ENCODE results near the gene TNNT3. TPM values are rescaled to one million over a fixed set of nuclear protein-coding genes. Genes with fewer than 3 reads are reported as not detected.

TNNT3 gene
- total and polyA plus RNA-seq, 2 of the 4 experiments (the other 2 are of a cell fraction), result not detected

DNA sequence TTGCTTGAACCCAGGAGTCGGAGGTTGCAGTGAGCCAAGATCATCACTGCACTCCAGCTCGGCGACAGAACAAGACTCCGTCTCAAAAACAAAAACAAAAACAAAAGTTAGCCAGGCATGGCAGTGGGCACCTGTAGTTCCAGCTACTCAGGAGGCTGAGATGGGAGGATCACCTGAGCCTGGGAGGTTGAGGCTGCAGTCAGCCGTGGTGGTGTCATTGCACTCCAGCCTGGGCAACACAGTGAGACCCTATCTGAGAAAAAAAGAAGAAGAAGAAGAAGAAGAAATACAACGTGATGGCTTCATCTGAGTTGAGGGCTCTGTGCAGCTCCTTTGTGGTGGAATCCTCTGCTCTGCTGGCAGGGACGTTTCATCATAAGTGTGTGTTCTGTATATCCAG is 10.0 kb upstream of the TNNT3 start:
- Histone ChIP-seq H3K36me3 (ENCODE audit: control insufficient read depth, insufficient read depth, low read length) (no peaks in the 10 kb centered on the region), H4K20me1 (ENCODE audit: insufficient read depth, low read length) (no peaks in the 10 kb centered on the region), H3K4ac (ENCODE audit: low read depth, low read length) (no peak overlapping the region), H2BK20ac (ENCODE audit: low read depth, low read length) (no peak overlapping the region), H2BK120ac (ENCODE audit: low read depth, low read length) (no peak overlapping the region), H3K18ac (ENCODE audit: low read depth, low read length) (no peak overlapping the region), H3K79me1 (ENCODE audit: low read depth in 1 of 2, low read length in 2 of 2) (no peaks in the 10 kb centered on the region), H3K4me1 (ENCODE audit: control insufficient read depth, insufficient read depth, low read length) (no peaks in the 10 kb centered on the region), H2BK15ac (ENCODE audit: low read depth, low read length) (no peak overlapping the region), H2AK9ac (replicated peaks; ENCODE audit: low read depth, low read length, poor library complexity) (no peak overlapping the region), H3K9me3 (ENCODE audit: control insufficient read depth, insufficient read depth, low read length) (no peaks in the 10 kb centered on the region), H3K14ac (replicated peaks; ENCODE audit: low read depth, low read length) (no peak overlapping the region), H2AFZ (replicated peaks; ENCODE audit: low read length, poor library complexity) (no peak overlapping the region), H3K27me3 (ENCODE audit: control insufficient read depth, insufficient read depth, low read length) (peaks cover 21% of the 10 kb centered on the region), H3K9me1 (ENCODE audit: insufficient read depth, low read length) (no peaks in the 10 kb centered on the region), H3K23ac (ENCODE audit: low read depth, low read length) (no peak overlapping the region), H3K27ac (ENCODE audit: insufficient read depth, low read length) (no peak overlapping the region), H2BK5ac (ENCODE audit: low read depth, low read length, poor library complexity, severe bottlenecking) (no peak overlapping the region), H4K91ac (ENCODE audit: insufficient read depth, low read depth, low read length) (no peak overlapping the region), H3K9ac (ENCODE audit: low read depth, low read length) (no peak overlapping the region), H3K4me2 (ENCODE audit: low read depth, low read length) (no peak overlapping the region), H3K4me3 (ENCODE audit: insufficient read depth, low read depth, low read length) (no peak overlapping the region), H4K8ac (ENCODE audit: low read depth in 2 of 2, low read length in 2 of 2) (no peak overlapping the region), H3K56ac (ENCODE audit: extremely low read depth, insufficient read depth, low read length) (no peak overlapping the region), H2AK5ac (ENCODE audit: low read depth, low read length) (no peak overlapping the region), H4K5ac (ENCODE audit: low read depth, low read length) (no peak overlapping the region)
- DNase-seq (no peak), ATAC-seq (ENCODE audit: low read depth) (no peak)
- dilution Hi-C loops (cut with HindIII; ENCODE audit: low sequenced_read_pairs, unreplicated experiment) (no loop called here), in situ Hi-C loops (cut with MboI; ENCODE audit: low sequenced_read_pairs) (no loop called here), intact Hi-C loops (cut with micrococcal nuclease) (no loop called here)
- TF ChIP-seq, protein P1, sequence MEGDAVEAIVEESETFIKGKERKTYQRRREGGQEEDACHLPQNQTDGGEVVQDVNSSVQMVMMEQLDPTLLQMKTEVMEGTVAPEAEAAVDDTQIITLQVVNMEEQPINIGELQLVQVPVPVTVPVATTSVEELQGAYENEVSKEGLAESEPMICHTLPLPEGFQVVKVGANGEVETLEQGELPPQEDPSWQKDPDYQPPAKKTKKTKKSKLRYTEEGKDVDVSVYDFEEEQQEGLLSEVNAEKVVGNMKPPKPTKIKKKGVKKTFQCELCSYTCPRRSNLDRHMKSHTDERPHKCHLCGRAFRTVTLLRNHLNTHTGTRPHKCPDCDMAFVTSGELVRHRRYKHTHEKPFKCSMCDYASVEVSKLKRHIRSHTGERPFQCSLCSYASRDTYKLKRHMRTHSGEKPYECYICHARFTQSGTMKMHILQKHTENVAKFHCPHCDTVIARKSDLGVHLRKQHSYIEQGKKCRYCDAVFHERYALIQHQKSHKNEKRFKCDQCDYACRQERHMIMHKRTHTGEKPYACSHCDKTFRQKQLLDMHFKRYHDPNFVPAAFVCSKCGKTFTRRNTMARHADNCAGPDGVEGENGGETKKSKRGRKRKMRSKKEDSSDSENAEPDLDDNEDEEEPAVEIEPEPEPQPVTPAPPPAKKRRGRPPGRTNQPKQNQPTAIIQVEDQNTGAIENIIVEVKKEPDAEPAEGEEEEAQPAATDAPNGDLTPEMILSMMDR (conservative IDR thresholded peaks at IDR 0.05; ENCODE audit: low read depth, low read length), result no peak
- TF ChIP-seq RFX5 (IDR thresholded peaks at IDR 0.05; ENCODE audit: low read depth, low read length) (no peak), FOS (IDR thresholded peaks at IDR 0.05; ENCODE audit: low read depth, low read length) (no peak), POLR2A (IDR thresholded peaks at IDR 0.05; ENCODE audit: low read depth, low read length) (no peak), RAD21 (IDR thresholded peaks at IDR 0.05; ENCODE audit: low read length) (no peak), MAFK (IDR thresholded peaks at IDR 0.05; ENCODE audit: low read depth, low read length) (no peak), RCOR1 (IDR thresholded peaks at IDR 0.05; ENCODE audit: insufficient replicate concordance, low read length) (no peak), SMC3 (IDR thresholded peaks at IDR 0.05; ENCODE audit: low read depth, low read length) (no peak), BHLHE40 (IDR thresholded peaks at IDR 0.05; ENCODE audit: low read depth, low read length) (no peak), NFE2L2 (IDR thresholded peaks at IDR 0.05; ENCODE audit: low read depth, low read length) (no peak), CEBPB (IDR thresholded peaks at IDR 0.05; ENCODE audit: low read depth, low read length) (no peak), MXI1 (IDR thresholded peaks at IDR 0.05; ENCODE audit: borderline replicate concordance, low read depth, low read length) (no peak), CHD1 (IDR thresholded peaks at IDR 0.05; ENCODE audit: low read depth, low read length) (no peak), MAZ (IDR thresholded peaks at IDR 0.05; ENCODE audit: borderline replicate concordance, low read depth, low read length) (no peak)
- TF ChIP-seq, protein P2, sequence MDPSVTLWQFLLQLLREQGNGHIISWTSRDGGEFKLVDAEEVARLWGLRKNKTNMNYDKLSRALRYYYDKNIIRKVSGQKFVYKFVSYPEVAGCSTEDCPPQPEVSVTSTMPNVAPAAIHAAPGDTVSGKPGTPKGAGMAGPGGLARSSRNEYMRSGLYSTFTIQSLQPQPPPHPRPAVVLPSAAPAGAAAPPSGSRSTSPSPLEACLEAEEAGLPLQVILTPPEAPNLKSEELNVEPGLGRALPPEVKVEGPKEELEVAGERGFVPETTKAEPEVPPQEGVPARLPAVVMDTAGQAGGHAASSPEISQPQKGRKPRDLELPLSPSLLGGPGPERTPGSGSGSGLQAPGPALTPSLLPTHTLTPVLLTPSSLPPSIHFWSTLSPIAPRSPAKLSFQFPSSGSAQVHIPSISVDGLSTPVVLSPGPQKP (IDR thresholded peaks at IDR 0.05; ENCODE audit: borderline replicate concordance, low read depth, low read length), result no peak
- TF ChIP-seq, protein P3, sequence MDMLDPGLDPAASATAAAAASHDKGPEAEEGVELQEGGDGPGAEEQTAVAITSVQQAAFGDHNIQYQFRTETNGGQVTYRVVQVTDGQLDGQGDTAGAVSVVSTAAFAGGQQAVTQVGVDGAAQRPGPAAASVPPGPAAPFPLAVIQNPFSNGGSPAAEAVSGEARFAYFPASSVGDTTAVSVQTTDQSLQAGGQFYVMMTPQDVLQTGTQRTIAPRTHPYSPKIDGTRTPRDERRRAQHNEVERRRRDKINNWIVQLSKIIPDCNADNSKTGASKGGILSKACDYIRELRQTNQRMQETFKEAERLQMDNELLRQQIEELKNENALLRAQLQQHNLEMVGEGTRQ (IDR thresholded peaks at IDR 0.05; ENCODE audit: low read depth, low read length), result no peak
- no TSS peak for BruUV-seq (replicated peaks)
- CTCF ChIA-PET, result no interaction called here
- POLR2A ChIA-PET (ENCODE audit: unreplicated experiment), result no interaction called here
- 80% methylated on average over 1 of the region's 7 CpGs; no CpG with 5 or more reads in 1 of the 2 experiments for WGBS, 2 experiments (ENCODE audit: extremely low coverage in 2 of 2, insufficient read length in 1 of 2)

Data from IMR-90 (cell line).